ENCODE data around the gene UGT1A5.
"Not testable (repeated sequence)": the region's sequence is repeated elsewhere in the genome, so short reads cannot be mapped to it uniquely, and the experiment has no call there.

Gene UGT1A5

GRCh38 chr2:233746475-233747282, 34.0 kb downstream of the UGT1A5 start:
- no peak for DNase-seq

- no peak for DNase-seq
Measured at GRCh38 chr2:233747283-233747544, 34.5 kb downstream of the UGT1A5 start.

GRCh38 chr2:233750689-233751088, 38.0 kb downstream of the UGT1A5 start:
- not testable (repeated sequence) for DNase-seq

GRCh38 chr2:233751212-233752009, 38.7 kb downstream of the UGT1A5 start:
- not testable (repeated sequence) for DNase-seq

- DNase-seq = no peak
Measured at GRCh38 chr2:233754872-233755611, 42.3 kb downstream of the UGT1A5 start.

GRCh38 chr2:233756429-233757081, 43.8 kb downstream of the UGT1A5 start:
- DNase-seq = no peak

- DNase-seq = no peak
Measured at GRCh38 chr2:233758141-233758540, 45.4 kb downstream of the UGT1A5 start.

- DNase-seq = no peak
Measured at GRCh38 chr2:233758849-233759248, 46.1 kb downstream of the UGT1A5 start.

- DNase-seq = no peak
Measured at GRCh38 chr2:233760043-233760442, 47.3 kb downstream of the UGT1A5 start, which contains the start of gene UGT1A1. UGT1A1 (plus strand) TSS chr2:233760270; CDS start chr2:233760288, 18 bp downstream.

- no peak for DNase-seq
Measured at GRCh38 chr2:233761040-233761769, 48.5 kb downstream of the UGT1A5 start.

- no peak for DNase-seq
Measured at GRCh38 chr2:233764264-233764663, 51.6 kb downstream of the UGT1A5 start.

- DNase-seq = no peak
Measured at GRCh38 chr2:233764761-233765160, 52.1 kb downstream of the UGT1A5 start.

- DNase-seq = no peak
Measured at GRCh38 chr2:233766416-233766815, 53.7 kb downstream of the UGT1A5 start.

- DNase-seq = no peak
Measured at GRCh38 chr2:233768076-233768475, 55.4 kb downstream of the UGT1A5 start.

- no peak for DNase-seq
Measured at GRCh38 chr2:233769260-233769659, 56.6 kb downstream of the UGT1A5 start.

GRCh38 chr2:233772153-233772552, 59.4 kb downstream of the UGT1A5 start:
- DNase-seq = no peak

GRCh38 chr2:233772583-233772982, 59.9 kb downstream of the UGT1A5 start:
- DNase-seq = no peak

- DNase-seq = no peak
Measured at GRCh38 chr2:233773854-233774253, 61.1 kb downstream of the UGT1A5 start.

- DNase-seq = no peak
Measured at GRCh38 chr2:233775414-233775813, 62.7 kb downstream of the UGT1A5 start.

GRCh38 chr2:233778030-233778429, 65.3 kb downstream of the UGT1A5 start, which contains the start of gene MROH2A:
MROH2A (plus strand) TSS chr2:233778330; CDS start chr2:233779359, 1,029 bp downstream.
- no peak for DNase-seq

GRCh38 chr2:233779722-233780121, 67.0 kb downstream of the UGT1A5 start:
- DNase-seq = no peak

GRCh38 chr2:233780771-233781170, 68.1 kb downstream of the UGT1A5 start:
- DNase-seq = no peak

All from NK-92 treated with Interleukin-12 subunit alpha and Interleukin-12 subunit beta, amount 100 ng/mL, for 24 hours (cell line).